GM23338 (cell line): ENCODE measurements around the gene MCUB.

ENCODE experiments used
- CREB1 ChIP-seq: fragments of 250-450 bp; sonication (Bioruptor Pico); IDR thresholded peaks from 2 replicates; pipeline ENCODE4 v1.5.0; 2020; ENCODE audit warnings: low read depth, mild to moderate bottlenecking, moderate library complexity
- ETS1 ChIP-seq: IDR thresholded peaks from 2 replicates; pipeline ENCODE4 v1.6.1; 2016; ENCODE audit warnings: antibody characterized with exemption
- EZH2 ChIP-seq: fragments of 200-600 bp; sonication (generic); IDR thresholded peaks from one replicate; pipeline ENCODE4 v1.8.0; 2017; ENCODE audit warnings: antibody characterized with exemption, mild to moderate bottlenecking, low read depth; ENCODE audit not compliant: unreplicated experiment
- EZH2phosphoT487 ChIP-seq: fragments of 200-600 bp; sonication (generic); IDR thresholded peaks from one replicate; pipeline ENCODE4 v1.8.1; 2018; ENCODE audit warnings: antibody characterized with exemption; ENCODE audit not compliant: unreplicated experiment
- JUNB ChIP-seq: IDR thresholded peaks from one replicate; pipeline ENCODE4 v1.6.1; 2016; ENCODE audit warnings: antibody characterized with exemption; ENCODE audit not compliant: unreplicated experiment
- NANOG ChIP-seq: IDR thresholded peaks from 2 replicates; pipeline ENCODE4 v1.6.1; 2016; ENCODE audit warnings: antibody characterized with exemption, borderline replicate concordance
- POLR2AphosphoS5 ChIP-seq: IDR thresholded peaks from 2 replicates; pipeline ENCODE4 v1.6.1; 2016; ENCODE audit warnings: antibody characterized with exemption, low read depth
- REST ChIP-seq: IDR thresholded peaks from one replicate; pipeline ENCODE4 v1.6.1; 2018; ENCODE audit warnings: antibody characterized with exemption; ENCODE audit not compliant: unreplicated experiment
- ZNF462 ChIP-seq: fragments of 250-450 bp; sonication (Bioruptor Pico); IDR thresholded peaks from 2 replicates; pipeline ENCODE4 v1.5.0; 2020; ENCODE audit warnings: mild to moderate bottlenecking, moderate library complexity
- TF ChIP-seq, protein P1 (sequence below), 2 experiments: fragments of 200-600 bp in 1 of 2; sonication (generic) in 1 of 2; conservative IDR thresholded peaks; 2 replicates each; pipeline versions ENCODE4 v1.5.1 to v1.6.1; 2016 to 2017; ENCODE audit warnings: antibody characterized with exemption in 2 of 2, low read depth in 2 of 2, mild to moderate bottlenecking in 2 of 2, moderate library complexity in 1 of 2

DNA sequence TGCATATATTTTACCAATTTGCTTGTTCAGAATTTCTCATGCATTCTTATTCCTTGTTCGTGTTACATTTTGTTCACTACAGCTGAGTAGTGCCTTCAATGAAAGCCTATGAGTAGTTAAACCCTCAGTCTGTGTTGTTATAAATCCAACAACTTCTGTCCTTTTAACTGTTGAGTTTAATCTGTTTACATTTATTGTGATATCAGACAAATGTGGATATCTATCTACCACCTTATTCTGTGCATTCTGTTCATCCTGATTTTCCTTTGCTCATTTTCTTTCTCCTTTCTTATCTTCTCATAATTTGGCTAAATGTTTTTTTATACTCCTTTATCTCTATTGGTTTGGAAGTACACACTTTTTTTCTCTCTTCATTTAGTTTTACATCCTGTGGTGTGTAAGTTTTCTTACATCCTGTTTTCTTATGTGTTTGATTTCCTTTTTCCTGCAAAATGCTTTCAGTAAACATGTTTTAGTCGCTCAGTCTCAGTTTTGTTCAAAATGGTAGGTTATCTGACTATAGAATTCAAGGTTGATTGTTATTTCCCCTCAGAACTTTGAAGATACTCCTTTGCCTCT lies 89.0 kb downstream of the MCUB start:
- TF ChIP-seq, protein P1, sequence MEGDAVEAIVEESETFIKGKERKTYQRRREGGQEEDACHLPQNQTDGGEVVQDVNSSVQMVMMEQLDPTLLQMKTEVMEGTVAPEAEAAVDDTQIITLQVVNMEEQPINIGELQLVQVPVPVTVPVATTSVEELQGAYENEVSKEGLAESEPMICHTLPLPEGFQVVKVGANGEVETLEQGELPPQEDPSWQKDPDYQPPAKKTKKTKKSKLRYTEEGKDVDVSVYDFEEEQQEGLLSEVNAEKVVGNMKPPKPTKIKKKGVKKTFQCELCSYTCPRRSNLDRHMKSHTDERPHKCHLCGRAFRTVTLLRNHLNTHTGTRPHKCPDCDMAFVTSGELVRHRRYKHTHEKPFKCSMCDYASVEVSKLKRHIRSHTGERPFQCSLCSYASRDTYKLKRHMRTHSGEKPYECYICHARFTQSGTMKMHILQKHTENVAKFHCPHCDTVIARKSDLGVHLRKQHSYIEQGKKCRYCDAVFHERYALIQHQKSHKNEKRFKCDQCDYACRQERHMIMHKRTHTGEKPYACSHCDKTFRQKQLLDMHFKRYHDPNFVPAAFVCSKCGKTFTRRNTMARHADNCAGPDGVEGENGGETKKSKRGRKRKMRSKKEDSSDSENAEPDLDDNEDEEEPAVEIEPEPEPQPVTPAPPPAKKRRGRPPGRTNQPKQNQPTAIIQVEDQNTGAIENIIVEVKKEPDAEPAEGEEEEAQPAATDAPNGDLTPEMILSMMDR (conservative IDR thresholded peaks at IDR 0.05; ENCODE audit: low read depth in 2 of 2): no peak
- TF ChIP-seq NANOG: no peak
- TF ChIP-seq REST: no peak
- no peak for TF ChIP-seq CREB1 (CRISPR knock-in tag)
- no peak for TF ChIP-seq POLR2AphosphoS5
- no peak for TF ChIP-seq JUNB
- TF ChIP-seq EZH2phosphoT487: no peak
- TF ChIP-seq EZH2: no peak
- no peak for TF ChIP-seq ETS1
- TF ChIP-seq ZNF462 (CRISPR knock-in tag): no peak
